Measurements from ENCODE around the gene GNPAT.

GRCh38 chr1:231196728-231197127, 44.3 kb upstream of the GNPAT start:
- no peak for TF ChIP-seq CTCF (conservative IDR thresholded peaks at IDR 0.05; ENCODE audit: low read depth in 2 of 2)
- no peak for TF ChIP-seq POLR2AphosphoS5 (IDR thresholded peaks at IDR 0.05; ENCODE audit: low read depth)
- TF ChIP-seq EZH2phosphoT487 (IDR thresholded peaks at IDR 0.05; ENCODE audit: unreplicated experiment), result no peak
- no peak for TF ChIP-seq JUNB (IDR thresholded peaks at IDR 0.05; ENCODE audit: unreplicated experiment)
- no peak for TF ChIP-seq EZH2 (IDR thresholded peaks at IDR 0.05; ENCODE audit: low read depth, unreplicated experiment)
- no peak for TF ChIP-seq CREB1 (CRISPR knock-in tag; IDR thresholded peaks at IDR 0.05; ENCODE audit: low read depth)
- TF ChIP-seq REST (IDR thresholded peaks at IDR 0.05; ENCODE audit: unreplicated experiment), result no peak
- no peak for TF ChIP-seq ZNF114 (CRISPR knock-in tag; IDR thresholded peaks at IDR 0.05)
- no peak for TF ChIP-seq STAT1 (IDR thresholded peaks at IDR 0.05; ENCODE audit: unreplicated experiment)

Measured in GM23338 (cell line).